Posterior vena cava (tissue), 2 donors: ENCODE results near the gene PDGFC. TPM values are rescaled to one million over a fixed set of nuclear protein-coding genes. Genes with fewer than 3 reads are reported as not detected.
A peak's percentile ranks its signal among the peaks of the same experiment; 100 is the strongest.

ENCODE experiments used
- DNase-seq: peaks from one replicate; pipeline ENCODE4 v3.0.0-alpha.2; 2020; ENCODE audit warnings: low spot score
- intact Hi-C, 2 donors: fragments of 100-400 bp; cut with DNase I; formaldehyde crosslinking; loops; one replicate each; pipeline versions ENCODE4 v1.14.1 to v1.14.2; 2022 to 2023
- total RNA-seq, 2 donors: library from RNA; stranded (reverse); fragmentation: NEBNext Ultra II Directional; extraction: Animal tissue kit (Norgen Biotek cat#: 25700); gene quantifications; one replicate each; pipeline ENCODE4 v1.2.1, GENCODE V29; 2021
- donor health status: DM: yes; HTN: yes; CAD: no.
- donor health status: DM: yes; HTN: yes; CAD: no.

The PDGFC gene
- total RNA-seq, 2 donors from 2014 or later: 19.9 to 21.1 TPM

DNA sequence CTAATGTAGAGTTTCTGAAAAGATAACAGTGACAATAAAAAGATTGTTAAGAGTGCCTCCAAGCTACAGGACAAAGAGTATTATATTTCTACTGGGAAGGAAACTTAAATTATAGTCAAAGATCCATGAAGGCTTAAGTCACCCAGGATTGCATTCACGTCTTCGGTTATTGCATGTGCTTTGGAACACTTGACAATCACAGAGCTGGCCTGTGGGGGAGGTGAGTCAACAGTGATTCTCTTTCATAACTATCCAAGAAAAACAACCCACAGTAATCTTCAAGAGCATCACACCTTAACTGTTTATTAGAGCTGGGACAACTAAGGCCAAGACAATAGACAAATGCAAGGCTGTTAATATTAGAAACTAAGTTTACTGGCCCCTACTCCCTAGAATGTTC lies 40.3 kb downstream of the PDGFC start:
- intact Hi-C loops: no loop called here
- DNase-seq: no peak

GRCh38 chr4:156929386-156930105 lies 42.1 kb downstream of the PDGFC start:
- intact Hi-C loops: no loop called here
- DNase-seq: no peak

DNA sequence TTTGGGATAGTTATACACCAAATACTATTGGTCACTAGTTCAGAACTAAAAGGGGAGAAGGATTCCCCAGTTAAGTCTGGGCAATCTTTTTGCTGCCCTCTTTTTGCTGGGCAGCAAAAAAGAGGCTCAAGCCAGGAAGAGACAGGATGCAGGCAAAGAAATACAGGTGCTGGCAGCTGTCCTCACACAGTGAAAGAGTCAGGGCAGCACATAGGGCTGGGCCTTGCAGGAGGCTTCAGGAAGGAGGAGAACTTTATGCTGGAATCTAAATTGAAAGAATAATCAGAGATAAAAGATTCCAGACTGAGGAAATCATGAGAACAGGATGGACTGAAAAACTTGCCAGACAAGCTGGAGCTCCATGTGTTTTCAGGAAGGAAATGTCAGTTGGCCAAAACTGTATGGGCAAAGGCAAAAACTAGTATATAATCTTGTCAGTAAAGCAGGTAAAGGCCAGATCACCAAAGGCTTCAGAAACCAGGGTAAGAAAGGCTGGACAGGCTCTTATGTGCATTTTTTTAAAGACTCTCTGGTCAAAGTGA lies 46.8 kb downstream of the PDGFC start:
- DNase-seq: no peak
- intact Hi-C loops: no loop called here

DNA sequence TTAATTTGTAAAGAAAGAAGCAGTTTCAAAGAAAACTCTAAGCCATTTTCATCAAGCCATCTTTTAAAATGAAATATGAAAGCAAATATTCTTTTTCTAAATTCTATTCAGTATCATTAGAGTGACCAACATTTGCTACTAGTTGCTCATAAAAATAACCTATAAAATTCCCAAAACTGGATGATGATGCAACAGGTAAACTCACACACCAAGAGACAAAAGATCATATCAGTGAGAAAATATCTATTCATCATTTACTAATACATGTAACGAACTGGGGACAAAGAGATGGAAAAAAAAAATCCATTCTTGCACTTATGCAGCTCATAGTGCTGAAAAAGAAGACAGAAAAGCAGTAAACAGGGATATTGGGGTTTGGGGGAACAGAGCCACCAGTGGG lies 48.1 kb downstream of the PDGFC start:
- intact Hi-C loops: no loop called here
- DNase-seq: no peak

DNA sequence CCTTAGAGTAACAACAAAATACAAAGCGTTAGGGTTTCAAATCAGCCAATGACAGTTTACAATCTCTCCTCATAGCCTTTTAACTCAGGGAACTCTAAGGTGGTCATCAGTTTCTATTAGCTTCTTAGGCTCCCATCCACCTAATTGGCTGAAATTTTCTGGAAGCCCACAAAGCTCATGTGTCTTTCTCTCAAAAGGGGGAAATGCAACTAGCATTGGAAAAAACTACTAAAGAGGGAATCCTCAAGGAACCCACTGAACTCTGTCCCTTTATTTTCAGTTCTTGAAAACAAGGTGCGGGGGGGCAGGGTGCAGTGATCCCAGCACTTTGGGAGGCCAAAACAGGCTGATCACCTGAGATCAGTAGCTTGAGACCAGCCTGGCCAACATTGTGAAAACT lies 56.4 kb downstream of the PDGFC start:
- no peak for DNase-seq
- intact Hi-C loops: no loop called here

- DNase-seq: no peak
- intact Hi-C loops: no loop called here
These were observed 58.4 kb downstream of the PDGFC start for GRCh38 chr4:156913234-156913633.

- intact Hi-C loops: no loop called here
- no peak for DNase-seq
These were observed 62.6 kb downstream of the PDGFC start for GRCh38 chr4:156909010-156909409.

DNA sequence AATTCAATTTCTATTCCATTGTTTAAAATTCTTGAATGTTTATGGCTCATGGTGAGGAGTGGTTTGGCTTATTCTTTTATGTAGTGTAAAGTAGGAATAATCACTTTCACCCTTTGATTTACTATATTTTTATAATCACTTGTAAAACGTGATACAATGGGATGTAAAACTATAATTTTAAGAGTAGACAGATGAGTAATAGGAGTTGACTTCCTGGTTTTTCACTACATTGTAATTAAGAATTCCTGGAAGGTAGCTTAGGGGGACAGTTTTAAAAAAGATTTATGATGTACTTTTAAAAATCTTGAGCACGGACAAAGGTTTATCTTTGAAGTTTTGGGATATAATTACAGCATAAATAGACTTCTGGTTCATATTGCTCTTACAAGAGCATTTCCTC lies 65.3 kb downstream of the PDGFC start:
- no peak for DNase-seq
- intact Hi-C loops: no loop called here

DNA sequence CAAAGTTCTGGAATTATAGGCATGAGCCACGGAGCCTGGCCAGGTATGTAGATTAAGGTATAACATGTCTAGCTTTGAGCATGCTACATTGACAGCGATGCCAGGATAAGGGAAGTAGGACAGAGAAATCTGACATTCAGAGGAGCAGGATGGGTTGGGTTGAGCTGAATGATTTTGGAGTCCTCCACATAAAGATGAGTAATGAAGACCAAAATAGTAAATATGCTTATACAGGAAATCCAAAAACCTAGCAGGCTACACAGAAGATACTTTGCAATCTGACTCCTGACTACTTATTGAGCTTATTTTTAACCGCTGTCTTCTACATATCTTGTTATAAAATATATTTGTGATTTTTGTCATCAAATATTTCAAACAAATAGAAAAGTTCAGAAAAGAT lies 69.7 kb downstream of the PDGFC start:
- no peak for DNase-seq
- intact Hi-C loops: no loop called here

GRCh38 chr4:156898373-156899117 lies 73.1 kb downstream of the PDGFC start:
- intact Hi-C loops: no loop called here
- DNase-seq: no peak

GRCh38 chr4:156896527-156896926 lies 75.1 kb downstream of the PDGFC start:
- intact Hi-C loops: no loop called here
- no peak for DNase-seq

DNA sequence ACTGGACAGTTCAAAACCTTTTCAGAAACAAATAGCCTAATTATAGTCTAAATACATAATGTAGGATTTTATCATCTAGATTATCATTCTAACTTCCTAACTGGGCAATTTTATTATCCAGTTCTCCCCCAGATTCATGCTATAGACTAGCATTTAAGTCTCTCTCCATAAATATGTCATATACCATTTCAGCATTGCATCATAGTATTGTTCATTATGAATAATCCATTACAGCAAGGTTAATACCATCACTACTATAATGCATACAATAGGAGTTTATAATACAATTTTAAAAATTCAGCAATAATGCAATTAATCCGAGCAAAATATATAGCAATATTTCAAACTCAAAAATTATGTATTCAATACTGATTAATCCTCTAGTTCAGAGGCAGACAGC lies 77.4 kb downstream of the PDGFC start:
- intact Hi-C loops: no loop called here

DNA sequence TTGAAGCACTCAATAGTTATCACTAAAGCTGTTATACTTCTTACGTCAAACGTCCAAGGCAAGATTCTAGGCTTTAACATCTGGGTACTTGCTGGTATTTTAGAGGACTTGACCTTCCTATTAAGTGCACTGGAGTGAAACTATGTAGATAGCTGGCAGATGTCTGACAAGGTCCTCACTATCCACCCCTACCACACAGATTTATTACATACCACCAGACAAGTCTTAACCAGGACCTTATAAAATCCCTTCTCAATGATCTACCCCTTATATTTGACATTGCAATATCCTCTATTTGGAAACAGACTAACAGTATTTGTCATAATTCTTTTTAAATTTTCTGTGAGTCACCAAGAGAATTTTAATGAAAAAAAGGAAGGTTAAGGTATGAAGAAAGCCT lies 78.8 kb downstream of the PDGFC start:
- no peak for DNase-seq
- intact Hi-C loops: no loop called here

More for the DNA sequence above, 77.4 kb downstream of the PDGFC start:
- no peak for DNase-seq

GRCh38 chr4:156889616-156890594 lies 81.7 kb downstream of the PDGFC start:
- peak; percentile 84 for DNase-seq

GRCh38 chr4:156888762-156889161 lies 82.8 kb downstream of the PDGFC start:
- intact Hi-C loops: no loop called here
- no peak for DNase-seq

More at GRCh38 chr4:156889616-156890594, 81.7 kb downstream of the PDGFC start:
- intact Hi-C loops: no loop called here

GRCh38 chr4:156886481-156886880 lies 85.1 kb downstream of the PDGFC start:
- DNase-seq: no peak
- intact Hi-C loops: no loop called here

- DNase-seq: no peak
These were observed 86.2 kb downstream of the PDGFC start for GRCh38 chr4:156885374-156885773.

GRCh38 chr4:156884183-156884582 lies 87.4 kb downstream of the PDGFC start:
- DNase-seq: no peak
- intact Hi-C loops: no loop called here

More at GRCh38 chr4:156885374-156885773, 86.2 kb downstream of the PDGFC start:
- intact Hi-C loops: no loop called here

GRCh38 chr4:156875704-156876103 lies 95.9 kb downstream of the PDGFC start:
- DNase-seq: no peak
- intact Hi-C loops: no loop called here
